Stomach smooth muscle (tissue), 2 donors: ENCODE results near the gene PRR7.

Source experiments
- H3K27ac ChIP-seq: one replicate; pipeline ENCODE4 v1.7.0; 2013; ENCODE audit warnings: mild to moderate bottlenecking, low read length, inconsistent platforms
- H3K27me3 ChIP-seq, 2 donors: one replicate each; pipeline ENCODE4 v1.7.0; 2013; ENCODE audit warnings: low read length in 2 of 2; ENCODE audit not compliant: insufficient read depth in 2 of 2, control insufficient read depth in 1 of 2
- H3K36me3 ChIP-seq, 2 donors: one replicate each; pipeline ENCODE4 v1.7.0; 2013; ENCODE audit warnings: low read length in 2 of 2; ENCODE audit not compliant: control insufficient read depth in 2 of 2, insufficient read depth in 2 of 2
- H3K4me1 ChIP-seq: one replicate; pipeline ENCODE4 v1.7.0; 2013; ENCODE audit warnings: low read length; ENCODE audit not compliant: control insufficient read depth, insufficient read depth
- H3K4me3 ChIP-seq, 2 donors: one replicate each; pipeline ENCODE4 v1.7.0; 2013; ENCODE audit warnings: low read length in 2 of 2
- H3K9ac ChIP-seq, 2 donors: one replicate each; pipeline ENCODE4 v1.7.0; 2013; ENCODE audit warnings: low read length in 2 of 2, mild to moderate bottlenecking in 1 of 2
- H3K9me3 ChIP-seq, 2 donors: one replicate each; pipeline ENCODE4 v1.7.0; 2013; ENCODE audit warnings: low read length in 2 of 2; ENCODE audit not compliant: control insufficient read depth in 2 of 2
- donor health status: healthy.
- donor health status: Pancreatic carcinoma.

Gene PRR7

DNA sequence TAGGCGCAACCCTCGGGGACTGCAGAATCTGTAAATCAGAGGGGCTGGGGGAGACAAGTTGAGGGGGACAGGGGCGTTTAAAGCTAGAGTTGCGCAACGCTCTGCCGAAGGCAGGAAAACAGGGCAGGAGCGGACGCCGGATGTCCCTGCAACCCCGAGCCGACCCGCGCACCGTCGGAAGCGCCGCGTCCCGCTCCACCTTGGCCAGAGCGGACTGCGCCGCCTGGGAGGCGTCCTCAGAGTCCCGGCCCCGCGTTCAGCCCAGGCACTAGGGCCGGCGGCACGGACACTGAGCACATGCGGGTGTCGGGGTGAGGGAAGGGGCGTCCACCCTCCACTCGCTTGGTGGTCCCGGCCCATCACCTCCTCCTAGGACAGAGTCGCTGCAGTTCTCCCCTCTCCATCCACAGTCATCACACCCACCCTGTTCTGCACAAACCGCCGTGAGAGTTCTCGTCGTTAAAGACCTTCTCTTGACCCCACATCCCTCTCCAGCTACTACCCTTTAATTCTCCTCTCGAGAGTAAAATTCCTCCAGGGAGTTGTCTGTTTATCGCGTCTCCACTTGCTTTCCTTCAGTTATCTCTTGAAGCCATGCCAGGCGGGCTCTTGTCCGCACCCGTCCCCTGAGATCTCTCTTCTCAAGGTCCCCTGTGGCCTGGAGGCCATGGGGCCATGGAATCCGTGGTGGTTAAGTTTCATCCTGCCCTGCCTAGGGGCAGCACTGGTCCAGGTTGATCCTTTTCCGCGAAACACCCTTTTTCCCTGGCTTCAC lies 51.6 kb downstream of the PRR7 start:
- H3K4me1 ChIP-seq, result peaks cover 55% of the 10 kb centered on the region
- H3K27me3 ChIP-seq, result no peaks in the 10 kb centered on the region
- peak overlapping the region; percentile 68 to 85 for H3K4me3 ChIP-seq
- H3K27ac ChIP-seq, result peak overlapping the region; percentile 96
- H3K9ac ChIP-seq, result peak overlapping the region; percentile 52 to 58
- peaks cover 9 to 10% of the 10 kb centered on the region in 2 donors for H3K36me3 ChIP-seq
- H3K9me3 ChIP-seq, result no peaks in the 10 kb centered on the region

DNA sequence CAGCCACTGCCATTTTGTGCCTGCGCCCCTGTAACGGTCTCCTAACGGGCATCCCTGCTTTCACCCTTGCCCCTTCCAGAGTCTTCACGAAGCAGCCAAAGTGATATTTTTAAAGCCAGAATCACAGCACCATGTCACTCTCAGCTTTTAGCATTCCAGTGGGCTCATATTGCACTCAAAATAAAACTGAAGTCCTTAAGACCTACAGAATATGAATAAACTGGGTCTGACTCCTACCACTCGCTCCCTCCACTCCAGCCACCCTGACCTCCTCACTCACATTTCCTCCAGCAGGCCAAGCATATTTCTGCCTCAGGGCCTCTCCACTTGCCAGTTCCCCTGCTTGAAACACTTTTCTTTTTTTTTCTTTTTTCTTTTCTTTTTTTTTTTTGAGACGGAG lies 53.2 kb downstream of the PRR7 start:
- Histone ChIP-seq H3K4me1 (peaks cover 39% of the 10 kb centered on the region), H3K9me3 (no peaks in the 10 kb centered on the region), H3K4me3 (no peak overlapping the region), H3K27me3 (no peaks in the 10 kb centered on the region), H3K36me3 (peaks cover 3% of the 10 kb centered on the region in 2 donors), H3K27ac (no peak overlapping the region), H3K9ac (no peak overlapping the region)

DNA sequence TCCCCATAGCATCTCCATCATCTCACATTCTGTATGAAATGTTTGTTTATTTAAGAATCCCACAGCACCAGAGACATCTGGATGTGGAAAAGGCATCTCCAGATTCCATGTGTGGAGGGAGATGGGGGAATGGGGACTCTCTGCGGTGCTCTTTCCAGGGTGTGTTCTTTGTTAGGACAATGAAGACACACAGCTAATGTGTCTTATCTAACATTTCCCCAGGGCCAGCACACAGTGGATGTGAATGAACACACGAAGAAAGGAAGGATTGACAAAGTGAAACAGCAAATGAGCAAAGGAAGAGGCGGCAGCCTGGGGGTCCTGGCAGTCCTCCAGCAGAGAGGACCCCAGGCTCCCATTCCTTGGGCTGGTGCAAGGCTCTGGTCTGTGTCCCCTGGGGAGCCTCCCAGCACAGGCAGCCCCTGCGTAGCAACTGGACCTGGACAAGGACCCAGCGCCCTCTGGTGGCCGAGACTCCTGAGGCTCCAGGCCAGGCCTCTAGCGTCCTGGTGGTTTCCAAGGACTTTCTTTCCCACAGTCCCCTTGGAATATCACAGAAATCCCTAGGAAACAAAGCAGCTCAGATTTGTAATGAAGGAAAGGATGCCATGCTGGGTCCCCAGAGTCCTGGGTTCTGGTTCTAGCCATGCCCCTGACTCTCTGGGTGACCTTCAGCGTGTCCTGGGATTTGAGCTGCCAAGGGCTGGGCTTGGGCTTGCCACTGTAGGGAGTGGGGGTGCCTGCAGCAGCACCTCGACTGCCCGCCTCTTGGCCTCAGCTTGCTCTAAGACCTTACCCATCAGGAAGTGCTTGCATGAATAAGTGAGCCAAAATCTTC lies 54.3 kb downstream of the PRR7 start:
- no peak overlapping the region for H3K4me3 ChIP-seq
- H3K27ac ChIP-seq, result peak overlapping the region; percentile 31
- H3K27me3 ChIP-seq, result no peaks in the 10 kb centered on the region
- H3K9me3 ChIP-seq, result no peaks in the 10 kb centered on the region
- peaks cover 28% of the 10 kb centered on the region for H3K4me1 ChIP-seq
- H3K36me3 ChIP-seq, result peaks cover under 1 to 3% of the 10 kb centered on the region in 2 donors
- H3K9ac ChIP-seq, result peak overlapping the region in 1 of 2 donors; percentile 29

GRCh38 chr5:177501874-177502678 lies 55.5 kb downstream of the PRR7 start:
- H3K9ac ChIP-seq, result no peak overlapping the region
- H3K4me3 ChIP-seq, result no peak overlapping the region
- H3K27me3 ChIP-seq, result no peaks in the 10 kb centered on the region
- no peak overlapping the region for H3K27ac ChIP-seq
- H3K4me1 ChIP-seq, result peaks cover 22% of the 10 kb centered on the region
- no peaks in the 10 kb centered on the region for H3K36me3 ChIP-seq
- H3K9me3 ChIP-seq, result no peaks in the 10 kb centered on the region

- Histone ChIP-seq H3K9me3 (no peaks in the 10 kb centered on the region), H3K9ac (no peak overlapping the region), H3K4me1 (peaks cover 20% of the 10 kb centered on the region), H3K36me3 (no peaks in the 10 kb centered on the region), H3K27ac (no peak overlapping the region), H3K27me3 (no peaks in the 10 kb centered on the region), H3K4me3 (no peak overlapping the region)
These were observed 56.3 kb downstream of the PRR7 start for GRCh38 chr5:177502886-177503285.

DNA sequence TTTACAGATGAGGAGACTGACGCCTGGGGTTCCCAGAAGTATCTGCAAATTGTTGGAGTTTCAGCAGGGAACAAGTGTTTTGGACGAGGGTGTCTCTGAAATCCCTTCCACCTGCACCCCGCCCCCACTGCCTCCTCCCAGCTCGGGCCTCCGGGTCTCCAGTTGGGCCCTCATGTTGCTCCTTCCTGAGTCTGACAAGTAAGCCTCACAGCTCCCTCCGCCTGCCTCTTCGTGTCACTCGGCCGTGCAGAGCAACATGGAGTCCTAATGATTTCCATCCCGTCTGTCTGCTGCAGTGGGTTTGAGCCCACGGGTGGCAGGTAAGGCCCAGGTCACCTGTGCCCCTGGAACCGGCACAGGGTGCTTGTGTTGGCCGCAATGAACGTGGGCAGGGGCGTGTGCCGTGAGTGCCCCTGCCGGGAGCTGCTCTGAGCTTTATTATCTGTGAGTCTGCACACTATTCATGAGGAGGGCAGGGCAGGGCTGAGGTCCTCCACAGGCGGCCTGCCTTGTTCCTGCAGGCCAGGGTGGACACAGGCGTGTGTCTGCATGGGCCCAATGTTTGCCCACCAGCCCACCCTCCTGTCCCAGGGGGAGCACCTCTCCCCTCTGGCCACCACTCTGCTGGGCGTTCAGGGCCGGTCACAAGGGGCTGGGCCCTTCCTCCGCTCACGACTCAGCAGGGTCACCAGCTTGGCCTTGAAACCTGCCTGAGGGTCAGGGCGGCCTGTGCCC lies 56.9 kb downstream of the PRR7 start:
- Histone ChIP-seq H3K9ac (no peak overlapping the region), H3K27me3 (no peaks in the 10 kb centered on the region), H3K4me3 (no peak overlapping the region), H3K4me1 (peaks cover 14% of the 10 kb centered on the region), H3K9me3 (no peaks in the 10 kb centered on the region), H3K36me3 (no peaks in the 10 kb centered on the region), H3K27ac (no peak overlapping the region)

GRCh38 chr5:177504086-177505056 lies 57.8 kb downstream of the PRR7 start:
- no peaks in the 10 kb centered on the region for H3K36me3 ChIP-seq
- no peak overlapping the region for H3K4me3 ChIP-seq
- H3K9ac ChIP-seq, result no peak overlapping the region
- H3K27ac ChIP-seq, result no peak overlapping the region
- H3K27me3 ChIP-seq, result no peaks in the 10 kb centered on the region
- H3K9me3 ChIP-seq, result no peaks in the 10 kb centered on the region
- H3K4me1 ChIP-seq, result peaks cover 11% of the 10 kb centered on the region

DNA sequence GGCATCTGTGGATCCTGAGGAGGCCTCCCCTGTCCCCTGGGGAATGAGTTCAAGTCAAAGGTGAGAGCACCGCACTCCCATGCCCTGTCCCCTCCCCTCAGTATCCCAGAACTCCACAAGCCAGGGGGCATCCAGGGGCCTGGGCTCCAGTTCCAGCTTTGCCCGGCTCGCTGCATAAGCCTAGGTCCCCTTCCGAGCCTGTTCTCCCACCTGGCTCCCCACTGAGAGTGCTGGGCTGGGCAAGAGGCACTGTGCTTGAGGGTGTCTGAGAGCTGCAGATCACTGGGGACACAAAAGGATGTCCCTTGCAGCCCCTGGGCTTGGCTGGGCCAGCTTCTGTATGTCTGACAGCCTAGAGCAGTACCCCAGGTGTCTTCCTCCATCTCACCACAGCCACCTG lies 58.5 kb downstream of the PRR7 start:
- Histone ChIP-seq H3K27ac (no peak overlapping the region), H3K27me3 (no peaks in the 10 kb centered on the region), H3K36me3 (no peaks in the 10 kb centered on the region), H3K4me3 (no peak overlapping the region), H3K4me1 (peaks cover 11% of the 10 kb centered on the region), H3K9me3 (no peaks in the 10 kb centered on the region), H3K9ac (no peak overlapping the region)
